Lower lobe of right lung (tissue), 2 donors: ENCODE results near the gene TSPEAR. TPM values are rescaled to one million over a fixed set of nuclear protein-coding genes. Genes with fewer than 3 reads are reported as not detected.

ENCODE experiments used
- ATAC-seq, 2 donors: fragments of 200-7000 bp; cut with Tn5 transposase; one replicate each; pipeline ENCODE4 v1.9.1; 2020 to 2022; ENCODE audit warnings: mild to moderate bottlenecking in 2 of 2, moderate library complexity in 2 of 2
- DNase-seq: peaks from one replicate; pipeline ENCODE4 v3.0.0-alpha.2; 2020
- H3K27ac ChIP-seq: fragments of 200-600 bp; one replicate; pipeline ENCODE4 v1.8.0; 2022
- H3K27me3 ChIP-seq: fragments of 200-600 bp; one replicate; pipeline ENCODE4 v1.8.0; 2022; ENCODE audit warnings: low read depth
- H3K36me3 ChIP-seq: fragments of 200-600 bp; one replicate; pipeline ENCODE4 v1.8.0; 2022; ENCODE audit warnings: mild to moderate bottlenecking
- H3K4me1 ChIP-seq: fragments of 200-600 bp; one replicate; pipeline ENCODE4 v1.8.0; 2022
- H3K4me3 ChIP-seq: fragments of 200-600 bp; one replicate; pipeline ENCODE4 v1.8.0; 2022; ENCODE audit warnings: mild to moderate bottlenecking
- H3K9me3 ChIP-seq: fragments of 200-600 bp; one replicate; pipeline ENCODE4 v1.8.0; 2022
- intact Hi-C: fragments of 100-400 bp; cut with DNase I; formaldehyde crosslinking; loops from one replicate; pipeline ENCODE4 v1.11.0; 2022
- total RNA-seq: library from RNA; stranded (reverse); fragmentation: NEBNext Ultra II Directional; extraction: Animal tissue kit (Norgen Biotek cat#: 25700); gene quantifications from one replicate; pipeline ENCODE4 v1.2.1, GENCODE V29; 2021
- TF ChIP-seq, protein P1 (sequence below): fragments of 200-600 bp; IDR thresholded peaks from one replicate; pipeline ENCODE4 v1.8.0; 2022; ENCODE audit warnings: antibody characterized with exemption, mild to moderate bottlenecking
- donor health status: DM: no; HTN: yes; CAD: no; lungs with severe emphysema.

TSPEAR gene
- total RNA-seq, 1 donor from 2014 or later: 0.27 TPM

GRCh38 chr21:44729336-44730027 lies 18.1 kb upstream of the TSPEAR start:
- H3K9me3 ChIP-seq: no peaks in the 10 kb centered on the region
- peaks cover 38% of the 10 kb centered on the region for H3K27me3 ChIP-seq
- no peaks in the 10 kb centered on the region for H3K4me1 ChIP-seq
- no peak overlapping the region for H3K4me3 ChIP-seq
- no peaks in the 10 kb centered on the region for H3K36me3 ChIP-seq
- ATAC-seq: no peak
- TF ChIP-seq, protein P1, sequence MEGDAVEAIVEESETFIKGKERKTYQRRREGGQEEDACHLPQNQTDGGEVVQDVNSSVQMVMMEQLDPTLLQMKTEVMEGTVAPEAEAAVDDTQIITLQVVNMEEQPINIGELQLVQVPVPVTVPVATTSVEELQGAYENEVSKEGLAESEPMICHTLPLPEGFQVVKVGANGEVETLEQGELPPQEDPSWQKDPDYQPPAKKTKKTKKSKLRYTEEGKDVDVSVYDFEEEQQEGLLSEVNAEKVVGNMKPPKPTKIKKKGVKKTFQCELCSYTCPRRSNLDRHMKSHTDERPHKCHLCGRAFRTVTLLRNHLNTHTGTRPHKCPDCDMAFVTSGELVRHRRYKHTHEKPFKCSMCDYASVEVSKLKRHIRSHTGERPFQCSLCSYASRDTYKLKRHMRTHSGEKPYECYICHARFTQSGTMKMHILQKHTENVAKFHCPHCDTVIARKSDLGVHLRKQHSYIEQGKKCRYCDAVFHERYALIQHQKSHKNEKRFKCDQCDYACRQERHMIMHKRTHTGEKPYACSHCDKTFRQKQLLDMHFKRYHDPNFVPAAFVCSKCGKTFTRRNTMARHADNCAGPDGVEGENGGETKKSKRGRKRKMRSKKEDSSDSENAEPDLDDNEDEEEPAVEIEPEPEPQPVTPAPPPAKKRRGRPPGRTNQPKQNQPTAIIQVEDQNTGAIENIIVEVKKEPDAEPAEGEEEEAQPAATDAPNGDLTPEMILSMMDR: no peak
- no peak overlapping the region for H3K27ac ChIP-seq
- DNase-seq: no peak
- intact Hi-C loops: no loop called here

- H3K4me1 ChIP-seq: no peaks in the 10 kb centered on the region
- ATAC-seq (no peak), DNase-seq (no peak)
- H3K9me3 ChIP-seq: no peaks in the 10 kb centered on the region
- TF ChIP-seq, protein P1: no peak
- intact Hi-C loops: no loop called here
- H3K36me3 ChIP-seq: no peaks in the 10 kb centered on the region
- H3K27me3 ChIP-seq: peaks cover 45% of the 10 kb centered on the region
- no peak overlapping the region for H3K4me3 ChIP-seq
- H3K27ac ChIP-seq: no peak overlapping the region
These were observed 17.3 kb upstream of the TSPEAR start for GRCh38 chr21:44728716-44729115.

DNA sequence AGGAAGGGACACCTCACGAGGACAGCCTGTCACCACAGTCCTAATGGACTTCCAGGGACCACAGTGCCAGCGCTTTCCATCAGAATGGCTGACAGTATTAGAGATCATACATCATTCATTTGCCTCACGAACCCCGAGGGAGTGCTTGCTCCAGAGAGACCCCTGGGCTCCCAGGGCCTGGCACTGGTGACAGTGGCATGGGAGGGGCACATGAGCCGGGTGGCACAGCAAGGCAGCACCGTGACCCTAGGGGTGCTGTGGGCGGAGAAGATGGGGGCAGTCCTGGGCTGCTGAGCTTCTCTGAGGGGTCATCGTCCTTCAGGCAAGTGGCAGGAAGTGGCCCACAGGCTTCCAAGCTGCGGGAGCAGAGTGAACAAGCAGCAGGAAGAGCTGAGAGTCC lies 16.4 kb upstream of the TSPEAR start:
- H3K27me3 ChIP-seq: peaks cover 55% of the 10 kb centered on the region

GRCh38 chr21:44727321-44727720 lies 15.9 kb upstream of the TSPEAR start:
- Histone ChIP-seq H3K9me3 (no peaks in the 10 kb centered on the region), H3K4me1 (no peaks in the 10 kb centered on the region), H3K27me3 (peaks cover 57% of the 10 kb centered on the region), H3K4me3 (no peak overlapping the region), H3K27ac (no peak overlapping the region), H3K36me3 (no peaks in the 10 kb centered on the region)
- intact Hi-C loops: no loop called here
- TF ChIP-seq, protein P1: no peak
- DNase-seq (no peak), ATAC-seq (no peak)

More for the DNA sequence above, 16.4 kb upstream of the TSPEAR start:
- TF ChIP-seq, protein P1: no peak
- Histone ChIP-seq H3K4me1 (no peaks in the 10 kb centered on the region), H3K27ac (no peak overlapping the region), H3K9me3 (no peaks in the 10 kb centered on the region), H3K4me3 (no peak overlapping the region), H3K36me3 (no peaks in the 10 kb centered on the region)
- ATAC-seq: no peak
- intact Hi-C loops: no loop called here
- no peak for DNase-seq

GRCh38 chr21:44726826-44727225 lies 15.5 kb upstream of the TSPEAR start:
- Histone ChIP-seq H3K4me1 (no peaks in the 10 kb centered on the region), H3K9me3 (no peaks in the 10 kb centered on the region), H3K36me3 (no peaks in the 10 kb centered on the region), H3K27me3 (peaks cover 56% of the 10 kb centered on the region), H3K4me3 (no peak overlapping the region), H3K27ac (no peak overlapping the region)
- ATAC-seq (no peak), DNase-seq (no peak)
- intact Hi-C loops: no loop called here
- TF ChIP-seq, protein P1: no peak
